Heart left ventricle (tissue), 16 donors: ENCODE measurements around the gene ZNF544. TPM values are rescaled to one million over a fixed set of nuclear protein-coding genes. Genes with fewer than 3 reads are reported as not detected.

ENCODE experiments used
- ATAC-seq, 4 donors: fragments of 200-7000 bp; cut with Tn5 transposase; one replicate each; pipeline ENCODE4 v1.9.1; 2020 to 2022; ENCODE audit warnings: moderate library complexity in 4 of 4, mild to moderate bottlenecking in 3 of 4, moderate number of reproducible peaks in 1 of 4
- DNase-seq, 5 donors: peaks; one replicate each; pipeline ENCODE4 v3.0.0-alpha.2; 2020
- H3K27ac ChIP-seq, 12 donors: fragments of 200-600 bp; sonication (generic) in 4 of 12; one replicate each; pipeline versions ENCODE4 v1.5.0 to v1.8.0; 2016 to 2022; ENCODE audit warnings: mild to moderate bottlenecking in 2 of 12
- H3K27me3 ChIP-seq, 9 donors: fragments of 200-600 bp; sonication (generic) in 2 of 9; one replicate each; pipeline versions ENCODE4 v1.5.1 to v1.8.0; 2016 to 2022; ENCODE audit warnings: mild to moderate bottlenecking in 3 of 9
- H3K36me3 ChIP-seq, 9 donors: fragments of 200-600 bp; sonication (generic) in 2 of 9; one replicate each; pipeline versions ENCODE4 v1.5.0 to v1.8.0; 2018 to 2022; ENCODE audit warnings: mild to moderate bottlenecking in 2 of 9
- H3K4me1 ChIP-seq, 12 donors: fragments of 200-600 bp; sonication (generic) in 4 of 12; one replicate each; pipeline versions ENCODE4 v1.5.0 to v1.8.0; 2016 to 2022; ENCODE audit warnings: mild to moderate bottlenecking in 3 of 12
- H3K4me3 ChIP-seq, 12 donors: fragments of 200-600 bp; sonication (generic) in 4 of 12; one replicate each; pipeline versions ENCODE4 v1.5.0 to v1.8.0; 2017 to 2022; ENCODE audit warnings: mild to moderate bottlenecking in 9 of 12, moderate library complexity in 4 of 12
- H3K9me3 ChIP-seq, 12 donors: fragments of 200-600 bp; sonication (generic) in 4 of 12; one replicate each; pipeline versions ENCODE4 v1.5.0 to v1.8.0; 2016 to 2022; ENCODE audit warnings: mild to moderate bottlenecking in 1 of 12
- POLR2A ChIP-seq, 2 donors: fragments of 450-650 bp; IDR thresholded peaks; one replicate each; pipeline ENCODE4 v1.6.1; 2017; ENCODE audit warnings: antibody characterized with exemption in 2 of 2, mild to moderate bottlenecking in 2 of 2, moderate library complexity in 2 of 2
- WGBS, 4 donors: extraction: QIAGEN DNeasy Blood & Tissue Kit in 2 of 4; methylation state at CpG; one replicate each; pipeline versions ENCODE4 v1.1.5 to v1.1.7; 2013 to 2018; 5-methylcytosine and 5-hydroxymethylcytosine counted together
- intact Hi-C, 10 donors: fragments of 100-400 bp; cut with DNase I; formaldehyde crosslinking; loops; one replicate each; pipeline versions ENCODE4 v1.11.1 to v1.14.2; 2022
- polyA plus RNA-seq, 2 donors: library from polyadenylated mRNA; stranded (reverse); fragments of 200-250 nt; gene quantifications; one replicate each; pipeline ENCODE4 v1.2.3, GENCODE V29; 2013
- total RNA-seq, 9 donors: library from RNA; depleted of rRNA in 2 of 9; stranded (reverse); fragments of >200 nt in 2 of 9; fragmentation: NEBNext Ultra II Directional in 3 of 9; extraction: Animal tissue kit (Norgen Biotek cat#: 25700) in 3 of 9; gene quantifications; one replicate each; pipeline versions ENCODE4 v1.1.0 to v1.2.4, GENCODE V29; 2016 to 2023
- TF ChIP-seq, protein P1 (sequence below), 12 donors: fragments of 200-600 bp; sonication (generic) in 4 of 12; IDR thresholded peaks; one replicate each; pipeline versions ENCODE4 v1.5.0 to v1.8.0; 2018 to 2022; ENCODE audit warnings: antibody characterized with exemption in 12 of 12, mild to moderate bottlenecking in 5 of 12
- donor health status: ischemic (EF 13 %, LVEDD 7.1; RV severe dilation, severe dysfunction).
- donor health status: healthy with polysubstance abuse.
- donor health status: DM: no; HTN: yes; CAD: no.
- donor health status: DM: no; HTN: no; CAD: no.
- donor health status: ischemic (EF 25% LVEDD 6.9; RV normal size, moderate dysfunction).
- donor health status: ischemic (EF 25% LVEDD 5.7; RV mildly dilated, moderate dysfunction).
- donor health status: healthy.
- donor health status: DM: yes; HTN: yes; CAD: no.
- donor health status: ischemic (EF 35%, LVEDD 5.7; RV mildly dilated, moderate dysfunction).
- donor health status: nonischemic (EF 11% LVEDD 7.7; RV severe dilation, severe dysfunction).
- donor health status: DM: yes; HTN: yes; CAD: no.
- donor health status: PGD.
- donor health status: ischemic (EF 29% LVEDD 5.4; RV normal size, mild dysfunction).
- donor health status: nonischemic (EF 23%, LVEDD 6.1; RV moderate dilation, normal function).

The ZNF544 gene
- total and polyA plus RNA-seq, 11 donors, result 20.8 to 38.7 (median 22.3) TPM

DNA sequence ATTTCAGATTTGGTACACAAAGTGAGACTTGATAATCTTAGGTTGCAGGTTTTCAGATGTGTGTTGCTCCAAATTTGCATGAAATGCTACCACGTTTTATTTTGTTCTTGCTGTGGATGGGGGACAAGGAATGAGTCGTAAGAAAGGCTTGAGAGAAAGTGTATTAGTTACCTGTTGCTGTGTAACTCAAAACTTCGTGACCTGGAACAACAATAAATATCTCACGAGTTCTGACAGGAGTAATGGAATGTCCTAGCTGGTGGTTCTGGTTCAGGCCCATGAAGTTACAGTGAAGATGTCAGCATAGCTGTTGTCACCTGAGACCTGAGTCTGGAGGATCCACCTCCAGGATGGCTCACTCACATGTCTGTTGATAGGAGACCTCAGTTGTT, 51.2 kb downstream of the ZNF544 start:
- H3K9me3 ChIP-seq, result peaks cover 0 to 27% (median under 1%) of the 10 kb centered on the region in 12 donors
- no peaks in the 10 kb centered on the region for H3K27me3 ChIP-seq
- H3K4me3 ChIP-seq, result peak overlapping the region in 10 of 12 donors; percentile 75 to 97 (median 83)
- peak overlapping the region in 8 of 12 donors; percentile 91 to 98 (median 94) for H3K27ac ChIP-seq
- DNase-seq (no peak), ATAC-seq (no peak)
- TF ChIP-seq POLR2A (IDR thresholded peaks at IDR 0.05), result no peak
- peaks cover 0 to 28% (median 16%) of the 10 kb centered on the region in 12 donors for H3K4me1 ChIP-seq
- WGBS, 4 donors, result 54 to 72% (median 63%) methylated on average over 4 of the region's 4 CpGs
- intact Hi-C loops, result loop anchor here in 5 of 10 donors (2.0 to 10.0 kb wide), 5 partner anchors 25 to 98 kb away; partner anchors contain the start of genes ZNF274 (in 3 of the 5), ERVK3-1 (in 2 of the 5) and ZNF544 (in 2 of the 5)
- H3K36me3 ChIP-seq, result peaks cover 0 to 16% (median 6%) of the 10 kb centered on the region in 9 donors

DNA sequence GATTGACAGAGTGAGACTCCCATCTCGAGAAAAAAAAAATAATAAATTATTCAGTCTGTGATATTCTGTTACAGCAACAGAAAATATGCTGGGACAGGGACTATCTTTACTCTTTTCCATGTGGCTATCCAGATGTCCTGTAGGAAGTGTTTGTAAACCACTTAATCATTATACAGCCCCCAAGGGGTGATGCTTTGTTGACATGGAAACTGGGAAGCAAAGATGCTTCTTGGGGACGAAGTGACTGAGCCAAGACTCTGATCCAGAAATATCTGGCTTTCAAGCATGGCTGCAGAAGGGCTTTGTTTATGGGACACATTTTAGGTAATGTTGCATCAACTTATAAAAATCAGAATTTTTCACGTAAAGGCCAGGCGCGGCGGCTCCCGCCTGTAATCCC, 55.5 kb downstream of the ZNF544 start:
- intact Hi-C loops, result no loop called here
- Histone ChIP-seq H3K4me1 (peaks cover 0 to 19% (median 10%) of the 10 kb centered on the region in 12 donors), H3K27ac (no peak overlapping the region), H3K4me3 (no peak overlapping the region), H3K27me3 (no peaks in the 10 kb centered on the region), H3K36me3 (peaks cover 6 to 51% (median 44%) of the 10 kb centered on the region in 9 donors), H3K9me3 (peaks cover 0 to 10% (median 0%) of the 10 kb centered on the region in 12 donors)
- DNase-seq (no peak), ATAC-seq (no peak)
- 82 to 88% (median 86%) methylated on average over 7 of the region's 7 CpGs for WGBS, 4 donors
- TF ChIP-seq POLR2A (IDR thresholded peaks at IDR 0.05), result no peak
- TF ChIP-seq, protein P1, sequence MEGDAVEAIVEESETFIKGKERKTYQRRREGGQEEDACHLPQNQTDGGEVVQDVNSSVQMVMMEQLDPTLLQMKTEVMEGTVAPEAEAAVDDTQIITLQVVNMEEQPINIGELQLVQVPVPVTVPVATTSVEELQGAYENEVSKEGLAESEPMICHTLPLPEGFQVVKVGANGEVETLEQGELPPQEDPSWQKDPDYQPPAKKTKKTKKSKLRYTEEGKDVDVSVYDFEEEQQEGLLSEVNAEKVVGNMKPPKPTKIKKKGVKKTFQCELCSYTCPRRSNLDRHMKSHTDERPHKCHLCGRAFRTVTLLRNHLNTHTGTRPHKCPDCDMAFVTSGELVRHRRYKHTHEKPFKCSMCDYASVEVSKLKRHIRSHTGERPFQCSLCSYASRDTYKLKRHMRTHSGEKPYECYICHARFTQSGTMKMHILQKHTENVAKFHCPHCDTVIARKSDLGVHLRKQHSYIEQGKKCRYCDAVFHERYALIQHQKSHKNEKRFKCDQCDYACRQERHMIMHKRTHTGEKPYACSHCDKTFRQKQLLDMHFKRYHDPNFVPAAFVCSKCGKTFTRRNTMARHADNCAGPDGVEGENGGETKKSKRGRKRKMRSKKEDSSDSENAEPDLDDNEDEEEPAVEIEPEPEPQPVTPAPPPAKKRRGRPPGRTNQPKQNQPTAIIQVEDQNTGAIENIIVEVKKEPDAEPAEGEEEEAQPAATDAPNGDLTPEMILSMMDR (IDR thresholded peaks at IDR 0.05), result no peak

DNA sequence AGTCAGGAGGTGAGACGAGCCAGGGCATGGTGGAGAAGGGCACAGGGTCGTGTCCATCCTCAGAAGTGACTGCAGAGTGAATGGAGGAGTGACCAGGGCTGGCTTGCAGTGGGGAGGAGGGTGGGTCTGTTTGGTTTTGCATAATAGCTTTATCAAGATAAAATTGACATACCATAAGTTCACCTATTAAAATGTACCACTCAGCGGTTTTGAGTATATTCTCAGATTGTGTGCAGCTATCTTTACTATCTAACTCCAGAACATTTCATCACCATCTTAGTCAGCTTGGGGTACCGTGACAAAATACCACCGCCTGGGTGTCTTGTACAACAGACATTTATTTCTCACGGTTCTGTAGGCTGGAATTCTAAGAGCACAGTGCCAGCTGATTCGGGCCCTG, 63.2 kb downstream of the ZNF544 start:
- Histone ChIP-seq H3K27me3 (no peaks in the 10 kb centered on the region), H3K27ac (no peak overlapping the region), H3K4me3 (no peak overlapping the region), H3K9me3 (peaks cover 0 to 66% (median 6%) of the 10 kb centered on the region in 12 donors), H3K36me3 (peaks cover 13 to 100% (median 86%) of the 10 kb centered on the region in 9 donors), H3K4me1 (peaks cover 0 to 2% (median 0%) of the 10 kb centered on the region in 12 donors)
- ATAC-seq, result no peak
- DNase-seq, result no peak
- 92 to 97% (median 95%) methylated on average over 7 of the region's 7 CpGs for WGBS, 4 donors
- no peak for TF ChIP-seq POLR2A (IDR thresholded peaks at IDR 0.05)
- TF ChIP-seq, protein P1 (IDR thresholded peaks at IDR 0.05), result no peak
- intact Hi-C loops, result no loop called here

DNA sequence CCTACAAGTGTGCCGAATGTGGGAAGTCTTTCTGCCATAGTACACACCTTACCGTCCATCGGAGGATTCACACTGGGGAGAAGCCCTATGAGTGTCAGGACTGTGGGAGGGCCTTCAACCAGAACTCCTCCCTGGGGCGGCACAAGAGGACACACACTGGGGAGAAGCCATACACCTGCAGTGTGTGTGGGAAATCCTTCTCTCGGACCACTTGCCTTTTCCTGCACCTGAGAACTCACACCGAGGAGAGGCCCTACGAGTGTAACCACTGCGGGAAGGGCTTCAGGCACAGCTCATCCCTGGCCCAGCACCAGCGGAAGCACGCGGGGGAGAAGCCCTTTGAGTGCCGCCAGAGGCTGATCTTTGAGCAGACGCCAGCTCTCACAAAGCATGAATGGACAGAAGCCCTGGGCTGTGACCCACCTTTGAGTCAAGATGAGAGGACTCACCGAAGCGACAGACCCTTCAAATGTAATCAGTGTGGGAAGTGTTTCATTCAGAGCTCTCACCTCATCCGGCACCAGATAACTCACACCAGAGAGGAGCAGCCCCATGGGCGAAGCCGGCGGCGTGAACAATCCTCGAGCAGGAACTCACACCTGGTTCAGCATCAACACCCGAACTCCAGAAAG, 66.1 kb downstream of the ZNF544 start:
- Histone ChIP-seq H3K4me3 (no peak overlapping the region), H3K4me1 (peaks cover 0 to 2% (median 0%) of the 10 kb centered on the region in 12 donors), H3K27me3 (no peaks in the 10 kb centered on the region), H3K36me3 (peaks cover 5 to 96% (median 74%) of the 10 kb centered on the region in 9 donors), H3K9me3 (peaks cover 0 to 68% (median 6%) of the 10 kb centered on the region in 12 donors), H3K27ac (no peak overlapping the region)
- intact Hi-C loops, result no loop called here
- ATAC-seq (peak in 1 of 4 donors; percentile 21), DNase-seq (no peak)
- no peak for TF ChIP-seq POLR2A (IDR thresholded peaks at IDR 0.05)
- TF ChIP-seq, protein P1 (IDR thresholded peaks at IDR 0.05), result no peak
- 95 to 99% (median 97%) methylated on average over 19 to 22 of the region's 22 CpGs for WGBS, 4 donors
